Astrocyte (in vitro differentiated cells and primary cell): Measurements from ENCODE around the gene PIGX.

Experiments
- EZH2 ChIP-seq: IDR thresholded peaks from 2 replicates; pipeline ENCODE4 v1.6.1; 2012; ENCODE audit warnings: mild to moderate bottlenecking, low read length, inconsistent platforms; ENCODE audit not compliant: insufficient read depth
- TF ChIP-seq, protein P1 (sequence below): IDR thresholded peaks from 2 replicates; pipeline ENCODE4 v1.5.1; 2011; ENCODE audit warnings: low read depth, mild to moderate bottlenecking, inconsistent platforms, low read length, moderate library complexity; ENCODE audit not compliant: insufficient read depth

DNA sequence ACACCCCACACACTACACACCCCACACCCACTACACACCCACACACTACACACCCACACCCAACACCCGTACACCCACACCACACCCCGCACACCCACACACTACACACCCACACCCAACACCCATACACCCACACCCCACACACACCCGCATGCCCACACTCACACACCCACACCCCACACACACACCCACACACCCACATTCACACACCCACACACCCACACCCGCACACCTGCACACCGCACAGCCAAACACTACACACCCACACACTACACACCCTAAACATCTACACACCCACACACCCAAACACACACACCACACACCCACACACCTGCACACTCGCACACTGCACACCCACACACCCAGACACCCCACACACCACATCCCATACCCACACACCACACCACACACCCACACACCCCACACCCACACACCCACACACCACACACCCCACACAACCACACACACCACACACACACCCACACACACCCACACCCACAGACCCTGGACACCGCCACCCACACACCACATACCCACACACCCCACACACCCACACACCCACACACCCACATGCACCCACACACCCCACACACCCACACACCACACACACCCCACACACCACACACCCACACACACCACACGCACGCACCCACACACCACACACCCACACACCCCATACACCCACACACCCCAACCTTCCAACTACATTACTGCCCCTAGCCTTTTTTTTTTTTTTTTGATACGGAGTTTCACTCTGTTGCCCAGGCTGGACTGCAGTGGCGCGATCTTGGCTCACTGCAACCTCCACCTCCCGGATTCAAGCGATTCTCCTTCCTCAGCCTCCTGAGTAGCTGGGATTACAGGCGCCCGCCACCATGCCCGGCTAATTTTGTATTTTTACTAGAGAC is 17.0 kb upstream of the PIGX start:
- TF ChIP-seq, protein P1, sequence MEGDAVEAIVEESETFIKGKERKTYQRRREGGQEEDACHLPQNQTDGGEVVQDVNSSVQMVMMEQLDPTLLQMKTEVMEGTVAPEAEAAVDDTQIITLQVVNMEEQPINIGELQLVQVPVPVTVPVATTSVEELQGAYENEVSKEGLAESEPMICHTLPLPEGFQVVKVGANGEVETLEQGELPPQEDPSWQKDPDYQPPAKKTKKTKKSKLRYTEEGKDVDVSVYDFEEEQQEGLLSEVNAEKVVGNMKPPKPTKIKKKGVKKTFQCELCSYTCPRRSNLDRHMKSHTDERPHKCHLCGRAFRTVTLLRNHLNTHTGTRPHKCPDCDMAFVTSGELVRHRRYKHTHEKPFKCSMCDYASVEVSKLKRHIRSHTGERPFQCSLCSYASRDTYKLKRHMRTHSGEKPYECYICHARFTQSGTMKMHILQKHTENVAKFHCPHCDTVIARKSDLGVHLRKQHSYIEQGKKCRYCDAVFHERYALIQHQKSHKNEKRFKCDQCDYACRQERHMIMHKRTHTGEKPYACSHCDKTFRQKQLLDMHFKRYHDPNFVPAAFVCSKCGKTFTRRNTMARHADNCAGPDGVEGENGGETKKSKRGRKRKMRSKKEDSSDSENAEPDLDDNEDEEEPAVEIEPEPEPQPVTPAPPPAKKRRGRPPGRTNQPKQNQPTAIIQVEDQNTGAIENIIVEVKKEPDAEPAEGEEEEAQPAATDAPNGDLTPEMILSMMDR = no peak
- no peak for TF ChIP-seq EZH2
